Measurements from ENCODE around the gene RPL38.

DNA sequence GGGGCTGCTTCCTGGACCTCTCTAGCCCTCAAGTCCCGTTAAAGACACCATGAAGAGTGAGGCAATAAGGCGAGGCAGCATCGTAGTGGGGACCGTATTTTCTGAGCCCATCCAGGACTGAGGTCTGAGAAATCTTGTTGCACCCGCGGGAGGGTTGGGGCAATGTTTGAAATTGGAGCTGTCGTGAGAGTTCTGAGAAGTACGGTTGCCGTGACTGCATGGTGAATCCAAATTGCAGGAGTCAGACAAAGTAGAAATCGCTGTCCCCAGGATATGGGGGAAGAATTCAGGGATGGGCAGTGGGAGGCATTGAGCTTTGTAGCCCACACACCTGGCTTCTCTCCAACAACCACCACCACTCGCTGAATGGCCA is 42.0 kb upstream of the RPL38 start:
- TF ChIP-seq POLR2AphosphoS5 (IDR thresholded peaks at IDR 0.05; ENCODE audit: low read depth, low read length): no peak
- no peak for TF ChIP-seq POLR2A (IDR thresholded peaks at IDR 0.05; ENCODE audit: low read depth, low read length)
- no peak for TF ChIP-seq TAF1 (IDR thresholded peaks at IDR 0.05; ENCODE audit: low read depth, low read length)
- no peak for TF ChIP-seq POU2F2 (IDR thresholded peaks at IDR 0.05; ENCODE audit: low read depth, low read length)
- no peak for TF ChIP-seq SPI1 (IDR thresholded peaks at IDR 0.05; ENCODE audit: low read depth, low read length)
- no peak for TF ChIP-seq PAX5 (IDR thresholded peaks at IDR 0.05; ENCODE audit: insufficient read depth, low read length, severe bottlenecking)
